Skeletal muscle satellite cell (primary cell): ENCODE data around the gene SP7.

Experiments used
- H3K27me3 ChIP-seq: 2 replicates; pipeline ENCODE4 v1.7.0; 2013; ENCODE audit warnings: low read length; ENCODE audit not compliant: control insufficient read depth, insufficient read depth
- H3K36me3 ChIP-seq: 2 replicates; pipeline ENCODE4 v1.7.0; 2013; ENCODE audit warnings: mild to moderate bottlenecking, control low read depth, low read length; ENCODE audit not compliant: insufficient read depth
- H3K4me1 ChIP-seq: 2 replicates; pipeline ENCODE4 v1.7.0; 2013; ENCODE audit warnings: low read length; ENCODE audit not compliant: control insufficient read depth, insufficient read depth
- H3K4me2 ChIP-seq: 2 replicates; pipeline ENCODE4 v1.7.0; 2013; ENCODE audit warnings: mild to moderate bottlenecking, low read length
- H3K4me3 ChIP-seq: 2 replicates; pipeline ENCODE4 v1.7.0; 2013; ENCODE audit warnings: low read length
- H3K9ac ChIP-seq: 2 replicates; pipeline ENCODE4 v1.7.0; 2013; ENCODE audit warnings: mild to moderate bottlenecking, low read depth, low read length, moderate library complexity
- H3K9me3 ChIP-seq: replicated peaks from 2 replicates; pipeline ENCODE4 v1.7.0; 2013; ENCODE audit warnings: mild to moderate bottlenecking, control low read depth, low read length

The SP7 gene

DNA sequence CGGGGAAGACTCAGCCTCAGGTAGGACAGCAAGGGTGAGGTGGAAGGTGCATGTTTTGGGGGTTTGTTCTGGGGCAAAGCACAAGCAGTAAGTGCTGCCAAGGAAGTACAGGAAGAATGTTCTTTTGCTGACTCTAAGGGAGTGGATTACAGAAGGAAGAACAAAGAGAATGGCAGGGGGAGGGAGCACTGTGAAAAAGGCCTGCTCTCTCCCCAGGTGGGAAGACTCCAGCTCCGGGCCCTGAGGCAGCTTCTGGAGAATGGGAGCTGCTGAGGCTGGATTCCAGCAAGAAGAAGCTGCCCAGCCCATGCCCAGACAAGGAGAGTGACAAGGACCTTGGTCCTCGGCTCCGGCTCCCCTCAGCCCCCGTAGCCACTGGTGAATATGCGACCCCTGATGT lies 47.8 kb downstream of the SP7 start:
- peaks cover 12% of the 10 kb centered on the region for H3K36me3 ChIP-seq
- no peaks in the 10 kb centered on the region for H3K27me3 ChIP-seq
- no peaks in the 10 kb centered on the region for H3K9me3 ChIP-seq
- no peak overlapping the region for H3K9ac ChIP-seq
- H3K4me1 ChIP-seq, result peaks cover 33% of the 10 kb centered on the region
- no peak overlapping the region for H3K4me2 ChIP-seq
- no peak overlapping the region for H3K4me3 ChIP-seq

DNA sequence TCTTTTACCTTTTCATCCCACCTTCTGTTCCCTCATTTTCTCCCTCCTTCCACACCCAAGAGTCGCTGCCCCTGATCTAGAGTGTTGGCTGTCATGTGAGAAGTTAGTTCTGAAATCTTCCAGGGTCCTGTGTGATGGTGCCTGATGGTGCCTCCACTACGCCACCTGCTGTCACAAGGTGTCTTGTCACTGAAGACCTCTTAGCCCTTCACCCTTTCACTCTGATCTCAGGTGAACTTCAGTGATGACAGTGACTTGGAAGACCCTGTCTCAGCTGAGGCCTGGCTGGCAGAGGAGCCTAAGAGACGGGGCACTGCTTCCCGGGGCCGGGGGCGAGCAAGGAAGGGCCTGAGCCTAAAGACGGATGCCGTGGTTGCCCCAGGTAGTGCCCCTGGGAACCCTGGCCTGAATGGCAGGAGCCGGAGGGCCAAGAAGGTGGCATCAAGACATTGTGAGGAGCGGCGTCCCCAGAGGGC lies 48.4 kb downstream of the SP7 start:
- peaks cover 33% of the 10 kb centered on the region for H3K4me1 ChIP-seq
- no peak overlapping the region for H3K9ac ChIP-seq
- no peaks in the 10 kb centered on the region for H3K27me3 ChIP-seq
- peaks cover 17% of the 10 kb centered on the region for H3K36me3 ChIP-seq
- H3K4me3 ChIP-seq, result no peak overlapping the region
- no peaks in the 10 kb centered on the region for H3K9me3 ChIP-seq
- H3K4me2 ChIP-seq, result no peak overlapping the region

DNA sequence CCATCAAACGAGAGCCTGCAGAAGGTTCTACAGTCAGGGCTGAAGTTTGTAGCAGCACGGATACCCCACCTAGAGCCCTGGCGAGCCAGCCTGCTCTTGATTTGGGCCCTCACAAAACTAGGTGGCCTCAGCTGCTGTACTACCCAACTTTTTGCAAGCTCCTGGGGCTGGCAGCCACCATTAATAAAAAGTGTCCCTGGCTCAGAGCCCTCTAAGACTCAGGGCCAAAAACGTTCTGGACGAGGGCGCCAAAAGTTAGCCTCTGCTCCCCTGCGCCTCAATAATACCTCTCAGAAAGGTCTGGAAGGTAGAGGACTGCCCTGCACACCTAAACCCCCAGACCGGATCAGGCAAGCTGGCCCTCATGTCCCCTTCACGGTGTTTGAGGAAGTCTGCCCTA lies 49.7 kb downstream of the SP7 start:
- H3K9me3 ChIP-seq, result no peaks in the 10 kb centered on the region
- H3K4me3 ChIP-seq, result no peak overlapping the region
- no peaks in the 10 kb centered on the region for H3K27me3 ChIP-seq
- H3K4me2 ChIP-seq, result no peak overlapping the region
- peaks cover 33% of the 10 kb centered on the region for H3K4me1 ChIP-seq
- H3K36me3 ChIP-seq, result peaks cover 22% of the 10 kb centered on the region
- no peak overlapping the region for H3K9ac ChIP-seq

DNA sequence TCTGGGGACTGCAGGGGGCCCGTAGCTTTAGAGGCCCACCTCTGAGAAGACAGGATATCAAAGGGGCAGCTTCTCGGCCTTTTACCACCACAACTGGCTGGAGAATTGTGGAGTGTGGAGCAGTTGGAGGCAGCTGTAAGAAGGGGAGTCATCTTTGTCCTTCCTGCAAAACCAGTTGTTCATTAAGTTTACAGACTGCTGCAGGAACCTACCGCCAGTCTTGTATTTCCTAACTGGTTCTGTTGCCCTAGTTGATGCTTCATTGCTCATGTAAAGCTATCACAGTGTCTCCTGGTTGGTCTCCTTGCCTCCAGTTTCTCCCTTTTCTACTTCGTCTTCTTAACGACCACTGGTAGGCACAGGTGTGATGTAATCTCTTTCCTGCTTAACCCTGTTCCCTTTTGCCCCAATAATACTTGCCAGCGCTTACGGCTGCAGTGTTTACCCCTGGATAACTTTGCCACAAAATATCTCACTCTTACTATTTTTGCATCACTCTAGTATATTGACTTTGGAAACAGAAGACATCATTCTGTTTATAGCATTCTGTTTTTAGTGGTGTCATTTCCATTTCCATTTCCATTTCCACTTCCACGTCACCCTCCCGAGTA lies 56.2 kb downstream of the SP7 start:
- no peaks in the 10 kb centered on the region for H3K9me3 ChIP-seq
- H3K27me3 ChIP-seq, result no peaks in the 10 kb centered on the region
- no peak overlapping the region for H3K4me2 ChIP-seq
- no peaks in the 10 kb centered on the region for H3K4me1 ChIP-seq
- H3K36me3 ChIP-seq, result peaks cover 47% of the 10 kb centered on the region
- H3K9ac ChIP-seq, result no peak overlapping the region
- no peak overlapping the region for H3K4me3 ChIP-seq

DNA sequence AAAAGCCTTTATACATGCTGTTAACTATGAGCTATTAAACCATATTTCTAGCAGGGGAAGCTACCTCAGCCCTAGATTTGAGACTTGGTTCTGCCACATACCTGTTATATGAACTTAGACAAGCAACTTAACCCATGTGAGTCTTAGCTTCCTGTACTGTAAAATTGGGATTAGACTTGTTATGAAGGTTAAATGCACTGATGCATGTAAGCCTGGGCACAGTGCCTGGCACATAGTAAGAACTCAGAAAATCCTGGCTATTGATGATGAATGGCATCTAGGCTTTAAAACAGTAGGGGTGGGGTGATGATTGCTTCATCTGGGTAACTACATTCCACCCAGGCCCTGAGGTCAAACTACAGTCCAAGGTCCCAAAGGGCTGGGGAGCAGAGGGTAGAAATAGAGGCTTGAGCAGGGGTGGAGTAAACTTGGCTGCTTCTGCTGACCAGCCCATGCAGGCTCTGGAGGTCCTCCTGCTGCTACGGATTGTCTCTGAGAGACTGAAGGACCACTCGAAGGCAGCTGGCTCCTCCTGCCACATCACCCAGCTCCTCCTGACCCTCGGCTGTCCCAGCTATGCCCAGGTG lies 56.8 kb downstream of the SP7 start:
- Histone ChIP-seq H3K4me3 (no peak overlapping the region), H3K9ac (no peak overlapping the region), H3K4me2 (no peak overlapping the region), H3K4me1 (no peaks in the 10 kb centered on the region), H3K36me3 (peaks cover 47% of the 10 kb centered on the region), H3K9me3 (no peaks in the 10 kb centered on the region), H3K27me3 (no peaks in the 10 kb centered on the region)

DNA sequence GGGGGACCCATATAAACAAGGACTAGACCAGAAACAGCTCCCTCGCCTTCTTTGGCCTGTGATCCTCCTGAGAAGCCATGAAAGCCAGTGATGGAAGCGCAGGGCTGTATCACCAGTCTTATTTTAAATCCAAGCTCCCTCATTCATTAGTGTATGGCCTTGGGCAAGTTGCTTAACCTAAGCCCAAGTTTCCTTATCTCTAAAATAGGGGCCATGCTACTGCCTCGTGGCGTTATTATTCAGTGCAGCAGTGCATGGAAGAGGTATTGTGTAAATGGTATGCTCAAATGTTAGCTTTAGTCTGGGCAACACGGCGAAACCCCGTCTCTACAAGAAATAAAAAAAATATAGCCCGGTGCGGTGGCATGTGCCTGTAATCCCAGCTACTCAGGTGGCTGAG lies 58.2 kb downstream of the SP7 start:
- no peak overlapping the region for H3K4me3 ChIP-seq
- H3K9me3 ChIP-seq, result no peaks in the 10 kb centered on the region
- no peaks in the 10 kb centered on the region for H3K4me1 ChIP-seq
- H3K36me3 ChIP-seq, result peaks cover 42% of the 10 kb centered on the region
- H3K27me3 ChIP-seq, result no peaks in the 10 kb centered on the region
- no peak overlapping the region for H3K4me2 ChIP-seq
- no peak overlapping the region for H3K9ac ChIP-seq
